Choroid plexus epithelial cell (primary cell): ENCODE results near the gene PSMC1.

Experiments
- DNase-seq: peaks from one replicate; pipeline ENCODE4 v3.0.0-alpha.2; 2010; ENCODE audit warnings: low read depth
- H3K4me3 ChIP-seq: 2 replicates; pipeline ENCODE4 v1.5.1; 2011; ENCODE audit warnings: low read depth, mild to moderate bottlenecking, control low read depth, low read length, moderate library complexity
- CTCF ChIP-seq: conservative IDR thresholded peaks from 2 replicates; pipeline ENCODE4 v1.5.1; 2011; ENCODE audit warnings: low read depth, mild to moderate bottlenecking, control low read depth, inconsistent platforms, low read length, moderate library complexity

The PSMC1 gene

GRCh38 chr14:90276646-90277367 lies 20.5 kb downstream of the PSMC1 start:
- no peak overlapping the region for H3K4me3 ChIP-seq
- peak; percentile 5 for TF ChIP-seq CTCF
- peak; percentile 44 for DNase-seq

GRCh38 chr14:90277581-90278198 lies 21.3 kb downstream of the PSMC1 start:
- no peak for DNase-seq
- no peak for TF ChIP-seq CTCF
- H3K4me3 ChIP-seq: no peak overlapping the region

GRCh38 chr14:90278199-90279175 lies 22.1 kb downstream of the PSMC1 start:
- H3K4me3 ChIP-seq: no peak overlapping the region
- DNase-seq: no peak
- no peak for TF ChIP-seq CTCF

DNA sequence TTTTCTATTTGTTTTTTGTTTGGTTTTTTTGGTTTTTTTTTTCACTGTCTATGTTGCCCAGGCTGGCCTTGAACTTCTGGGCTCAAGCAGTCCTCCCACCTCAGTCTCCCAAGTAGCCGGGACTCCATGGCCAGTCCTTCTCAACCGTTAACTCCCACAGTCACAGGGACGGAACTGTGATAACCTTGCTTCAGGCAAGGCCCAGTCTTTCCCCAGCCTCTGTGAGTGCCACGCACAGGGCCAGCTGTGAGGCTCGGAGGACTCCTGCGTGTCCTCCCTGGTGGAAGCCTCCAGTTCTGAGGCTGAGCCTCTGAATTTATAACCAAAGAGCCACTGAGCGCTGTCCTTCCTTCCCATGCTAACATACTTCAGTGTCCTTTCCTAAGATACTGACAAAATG lies 23.7 kb downstream of the PSMC1 start:
- no peak for TF ChIP-seq CTCF
- H3K4me3 ChIP-seq: no peak overlapping the region
- DNase-seq: no peak

DNA sequence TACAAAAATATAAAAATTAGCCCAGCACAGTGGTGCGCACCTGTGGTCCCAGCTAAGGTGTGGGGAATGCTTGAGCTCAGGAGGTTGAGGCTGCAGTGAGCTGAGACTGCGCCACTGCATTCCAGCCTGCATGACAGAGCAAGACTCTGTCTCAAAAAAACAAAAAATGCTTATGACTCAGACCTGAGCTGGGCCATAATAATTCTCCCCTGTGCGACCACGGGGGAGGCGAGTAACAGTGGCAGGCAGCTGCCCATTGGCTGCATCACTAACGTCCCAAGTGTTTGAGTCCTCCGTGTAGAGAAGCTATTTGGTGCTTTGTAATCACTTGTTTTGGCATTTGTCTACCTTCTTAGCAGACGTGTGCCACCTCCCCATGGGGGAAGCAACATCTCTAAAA lies 24.9 kb downstream of the PSMC1 start:
- DNase-seq: peak; percentile 68
- no peak for TF ChIP-seq CTCF

GRCh38 chr14:90281756-90282155 lies 25.4 kb downstream of the PSMC1 start:
- no peak overlapping the region for H3K4me3 ChIP-seq
- DNase-seq: no peak
- no peak for TF ChIP-seq CTCF

More for the DNA sequence above, 24.9 kb downstream of the PSMC1 start:
- no peak overlapping the region for H3K4me3 ChIP-seq
